Naive B cell (primary cell): ENCODE data around the gene SUPT3H. TPM values are rescaled to one million over a fixed set of nuclear protein-coding genes. Genes with fewer than 3 reads are reported as not detected.
"Not testable (repeated sequence)": the region's sequence is repeated elsewhere in the genome, so short reads cannot be mapped to it uniquely, and the experiment has no call there.

ENCODE experiments used
- ATAC-seq, 2 donors: fragments of 150-1000 bp; cut with Tn5 transposase; 2 replicates each; pipeline ENCODE4 v1.10.0; 2021; ENCODE audit warnings: low read depth in 2 of 2, mild to moderate bottlenecking in 2 of 2, moderate library complexity in 2 of 2
- DNase-seq: peaks from one replicate; pipeline ENCODE4 v3.0.0; 2022
- H3K27ac Mint-ChIP-seq, 6 donors: one replicate each; pipeline ENCODE4 v1.8.0; 2020 to 2022; ENCODE audit warnings: mild to moderate bottlenecking in 6 of 6, mixed read lengths in 6 of 6, moderate library complexity in 5 of 6, inconsistent platforms in 2 of 6
- H3K27me3 Mint-ChIP-seq, 3 donors: one replicate each; pipeline ENCODE4 v1.8.0; 2021 to 2022; ENCODE audit warnings: mixed read lengths in 3 of 3, mild to moderate bottlenecking in 1 of 3
- H3K36me3 Mint-ChIP-seq, 2 donors: one replicate each; pipeline ENCODE4 v1.8.0; 2020 to 2022; ENCODE audit warnings: mixed read lengths in 2 of 2, inconsistent platforms in 1 of 2, mild to moderate bottlenecking in 1 of 2
- H3K4me1 Mint-ChIP-seq, 3 donors: one replicate each; pipeline ENCODE4 v1.8.0; 2020 to 2022; ENCODE audit warnings: mixed read lengths in 3 of 3, inconsistent platforms in 1 of 3, mild to moderate bottlenecking in 1 of 3, moderate library complexity in 1 of 3
- H3K4me3 Mint-ChIP-seq, 8 donors: one replicate each; pipeline ENCODE4 v1.8.0; 2020 to 2022; ENCODE audit warnings: mild to moderate bottlenecking in 8 of 8, mixed read lengths in 8 of 8, moderate library complexity in 8 of 8, inconsistent platforms in 2 of 8
- H3K9me3 Mint-ChIP-seq, 7 donors: one replicate each; pipeline ENCODE4 v1.8.0; 2020 to 2022; ENCODE audit warnings: mixed read lengths in 7 of 7, mild to moderate bottlenecking in 5 of 7, inconsistent platforms in 2 of 7, moderate library complexity in 1 of 7
- polyA plus RNA-seq, 6 donors: library from polyadenylated mRNA; unstranded; fragments of 300-500 nt; fragmentation: Illumina TruSeq; gene quantifications; one replicate each; pipeline ENCODE4 v1.2.3, GENCODE V29; 2021; ENCODE audit warnings: low read depth in 6 of 6

Gene SUPT3H
- polyA plus RNA-seq, 6 donors from 2014 or later, result 3.7 to 8.6 (median 6.7) TPM

GRCh38 chr6:44879071-44879470 is 498.7 kb downstream of the SUPT3H start:
- not testable (repeated sequence) for H3K27me3 Mint-ChIP-seq, H3K27ac Mint-ChIP-seq, DNase-seq, ATAC-seq, H3K4me3 Mint-ChIP-seq, H3K4me1 Mint-ChIP-seq
- Mint-ChIP-seq H3K36me3 (peaks cover 6 to 27% of the 10 kb centered on the region in 2 donors), H3K9me3 (peaks cover 6 to 21% (median 15%) of the 10 kb centered on the region in 7 donors)

GRCh38 chr6:44876638-44877037 is 501.1 kb downstream of the SUPT3H start:
- H3K4me3 Mint-ChIP-seq, H3K4me1 Mint-ChIP-seq, H3K27me3 Mint-ChIP-seq, H3K27ac Mint-ChIP-seq, ATAC-seq, DNase-seq: not testable (repeated sequence)
- peaks cover under 1 to 21% of the 10 kb centered on the region in 2 donors for H3K36me3 Mint-ChIP-seq
- peaks cover 1 to 12% (median 4%) of the 10 kb centered on the region in 7 donors for H3K9me3 Mint-ChIP-seq

- DNase-seq (no peak), ATAC-seq (no peak)
- H3K36me3 Mint-ChIP-seq, result peaks cover 12 to 15% of the 10 kb centered on the region in 2 donors
- peaks cover 6 to 16% (median 13%) of the 10 kb centered on the region in 3 donors for H3K4me1 Mint-ChIP-seq
- no peaks in the 10 kb centered on the region for H3K27me3 Mint-ChIP-seq
- H3K9me3 Mint-ChIP-seq, result peaks cover 6 to 21% (median 10%) of the 10 kb centered on the region in 7 donors
- no peak overlapping the region for H3K27ac Mint-ChIP-seq
- H3K4me3 Mint-ChIP-seq, result no peak overlapping the region
Observed at GRCh38 chr6:44869321-44869897, 508.3 kb downstream of the SUPT3H start.

- Mint-ChIP-seq H3K27me3 (no peaks in the 10 kb centered on the region), H3K27ac (peak overlapping the region in 2 of 6 donors; percentile 1 to 64), H3K4me1 (peaks cover 6 to 16% (median 13%) of the 10 kb centered on the region in 3 donors), H3K4me3 (no peak overlapping the region), H3K36me3 (peaks cover 12 to 15% of the 10 kb centered on the region in 2 donors), H3K9me3 (peaks cover 6 to 21% (median 10%) of the 10 kb centered on the region in 7 donors)
- ATAC-seq (no peak), DNase-seq (no peak)
Observed at GRCh38 chr6:44868910-44869309, 508.8 kb downstream of the SUPT3H start.

GRCh38 chr6:44868335-44868668 is 509.4 kb downstream of the SUPT3H start:
- Mint-ChIP-seq H3K27me3 (no peaks in the 10 kb centered on the region), H3K36me3 (peaks cover 16 to 19% of the 10 kb centered on the region in 2 donors), H3K9me3 (peaks cover 6 to 21% (median 13%) of the 10 kb centered on the region in 7 donors), H3K4me3 (no peak overlapping the region), H3K27ac (no peak overlapping the region), H3K4me1 (peaks cover 6 to 16% (median 13%) of the 10 kb centered on the region in 3 donors)
- ATAC-seq (no peak), DNase-seq (no peak)

- Mint-ChIP-seq H3K36me3 (peaks cover 18 to 23% of the 10 kb centered on the region in 2 donors), H3K4me3 (peak overlapping the region in 1 of 8 donors; percentile 34)
- peak in 1 of 2 donors; percentile 55 for ATAC-seq
Observed at GRCh38 chr6:44867571-44868334, 510.0 kb downstream of the SUPT3H start.

GRCh38 chr6:44865184-44865583 is 512.5 kb downstream of the SUPT3H start:
- not testable (repeated sequence) for ATAC-seq, H3K4me3 Mint-ChIP-seq, H3K27ac Mint-ChIP-seq, H3K27me3 Mint-ChIP-seq, DNase-seq
- peaks cover 6 to 16% (median 13%) of the 10 kb centered on the region in 3 donors for H3K4me1 Mint-ChIP-seq
- H3K9me3 Mint-ChIP-seq, result peaks cover 6 to 21% (median 13%) of the 10 kb centered on the region in 7 donors
- peaks cover 18 to 23% of the 10 kb centered on the region in 2 donors for H3K36me3 Mint-ChIP-seq

More at GRCh38 chr6:44867571-44868334, 510.0 kb downstream of the SUPT3H start:
- H3K27me3 Mint-ChIP-seq, result no peaks in the 10 kb centered on the region
- no peak overlapping the region for H3K27ac Mint-ChIP-seq
- H3K4me1 Mint-ChIP-seq, result peaks cover 6 to 16% (median 13%) of the 10 kb centered on the region in 3 donors
- no peak for DNase-seq
- peaks cover 6 to 21% (median 13%) of the 10 kb centered on the region in 7 donors for H3K9me3 Mint-ChIP-seq

GRCh38 chr6:44859901-44860410 is 517.8 kb downstream of the SUPT3H start:
- Mint-ChIP-seq H3K36me3 (peaks cover 9 to 12% of the 10 kb centered on the region in 2 donors), H3K4me3 (no peak overlapping the region), H3K27me3 (no peaks in the 10 kb centered on the region), H3K4me1 (peaks cover 0 to 11% (median 2%) of the 10 kb centered on the region in 3 donors), H3K9me3 (peaks cover under 1 to 5% (median 5%) of the 10 kb centered on the region in 7 donors), H3K27ac (no peak overlapping the region)
- no peak for ATAC-seq
- no peak for DNase-seq

GRCh38 chr6:44858998-44859397 is 518.7 kb downstream of the SUPT3H start:
- H3K4me3 Mint-ChIP-seq, result no peak overlapping the region
- H3K4me1 Mint-ChIP-seq, result peaks cover 0 to 11% (median 2%) of the 10 kb centered on the region in 3 donors
- H3K27me3 Mint-ChIP-seq, result no peaks in the 10 kb centered on the region

GRCh38 chr6:44856479-44856878 is 521.3 kb downstream of the SUPT3H start:
- no peak overlapping the region for H3K27ac Mint-ChIP-seq
- no peaks in the 10 kb centered on the region for H3K9me3 Mint-ChIP-seq
- H3K36me3 Mint-ChIP-seq, result no peaks in the 10 kb centered on the region
- no peaks in the 10 kb centered on the region for H3K27me3 Mint-ChIP-seq
- peaks cover 0 to 11% (median 2%) of the 10 kb centered on the region in 3 donors for H3K4me1 Mint-ChIP-seq
- DNase-seq, result no peak
- no peak overlapping the region for H3K4me3 Mint-ChIP-seq
- no peak for ATAC-seq

More at GRCh38 chr6:44858998-44859397, 518.7 kb downstream of the SUPT3H start:
- ATAC-seq, result no peak
- Mint-ChIP-seq H3K27ac (no peak overlapping the region), H3K36me3 (peaks cover 6 to 8% of the 10 kb centered on the region in 2 donors), H3K9me3 (peaks cover 0 to 4% (median under 1%) of the 10 kb centered on the region in 7 donors)
- DNase-seq, result no peak

GRCh38 chr6:44855562-44856411 is 521.9 kb downstream of the SUPT3H start:
- Mint-ChIP-seq H3K4me3 (no peak overlapping the region), H3K36me3 (no peaks in the 10 kb centered on the region), H3K27ac (no peak overlapping the region), H3K27me3 (no peaks in the 10 kb centered on the region), H3K4me1 (peaks cover 0 to 11% (median 2%) of the 10 kb centered on the region in 3 donors), H3K9me3 (no peaks in the 10 kb centered on the region)
- no peak for ATAC-seq
- no peak for DNase-seq

GRCh38 chr6:44854712-44855443 is 522.9 kb downstream of the SUPT3H start:
- Mint-ChIP-seq H3K36me3 (no peaks in the 10 kb centered on the region), H3K9me3 (no peaks in the 10 kb centered on the region), H3K4me1 (peaks cover 0 to 11% (median 2%) of the 10 kb centered on the region in 3 donors), H3K27ac (no peak overlapping the region), H3K27me3 (no peaks in the 10 kb centered on the region), H3K4me3 (no peak overlapping the region)
- ATAC-seq (no peak), DNase-seq (no peak)
